HepG2 (cell line): Measurements from ENCODE around the gene NTN5. TPM values are rescaled to one million over a fixed set of nuclear protein-coding genes. Genes with fewer than 3 reads are reported as not detected.

Experiments
- CENPBD1 ChIP-seq: sonication (generic); formaldehyde crosslinking; IDR thresholded peaks from 2 replicates; pipeline ENCODE4 v1.8.0; 2022; ENCODE audit warnings: missing genetic modification reagents, low read depth, mild to moderate bottlenecking, borderline replicate concordance
- GFI1 ChIP-seq: sonication (generic); formaldehyde crosslinking; IDR thresholded peaks from 2 replicates; pipeline ENCODE4 v1.5.0; 2020; ENCODE audit warnings: missing genetic modification reagents, mild to moderate bottlenecking, borderline replicate concordance
- HHEX ChIP-seq: IDR thresholded peaks from 2 replicates; pipeline ENCODE4 v1.6.1; 2016; ENCODE audit warnings: control low read depth
- POGZ ChIP-seq: sonication (generic); formaldehyde crosslinking; IDR thresholded peaks from 2 replicates; pipeline ENCODE4 v1.4.0; 2020; ENCODE audit warnings: mild to moderate bottlenecking, missing genetic modification reagents
- SIN3B ChIP-seq: fragments of 150-350 bp; IDR thresholded peaks from 2 replicates; pipeline ENCODE4 v1.6.1; 2014; ENCODE audit warnings: low read length
- TP53 ChIP-seq: sonication (generic); formaldehyde crosslinking; conservative IDR thresholded peaks from 2 replicates; pipeline ENCODE4 v1.4.0; 2020; ENCODE audit warnings: missing genetic modification reagents
- ZBTB8A ChIP-seq: sonication (generic); formaldehyde crosslinking; IDR thresholded peaks from 2 replicates; pipeline ENCODE4 v1.4.0; 2020; ENCODE audit warnings: mild to moderate bottlenecking, low read depth, missing genetic modification reagents, borderline replicate concordance
- ZFP36 ChIP-seq: fragments of 150-350 bp; IDR thresholded peaks from 2 replicates; pipeline ENCODE4 v1.6.1; 2018; ENCODE audit warnings: borderline replicate concordance, low read length, low read depth; ENCODE audit not compliant: partially characterized antibody
- ZGPAT ChIP-seq: IDR thresholded peaks from 2 replicates; pipeline ENCODE4 v1.6.1; 2016; ENCODE audit warnings: mild to moderate bottlenecking
- ZIK1 ChIP-seq: sonication (generic); formaldehyde crosslinking; IDR thresholded peaks from 2 replicates; pipeline ENCODE4 v1.5.0; 2020; ENCODE audit warnings: mild to moderate bottlenecking, low read depth, missing genetic modification reagents, borderline replicate concordance
- ZNF224 ChIP-seq: sonication (generic); formaldehyde crosslinking; IDR thresholded peaks from 2 replicates; pipeline ENCODE4 v1.5.0; 2020; ENCODE audit warnings: mild to moderate bottlenecking, missing genetic modification reagents
- ZNF234 ChIP-seq: sonication (generic); formaldehyde crosslinking; conservative IDR thresholded peaks from 2 replicates; pipeline ENCODE4 v1.5.1; 2020; ENCODE audit warnings: mild to moderate bottlenecking, missing genetic modification reagents
- ZNF260 ChIP-seq: sonication (generic); formaldehyde crosslinking; IDR thresholded peaks from 2 replicates; pipeline ENCODE4 v1.4.0; 2020; ENCODE audit warnings: missing genetic modification reagents, low read depth, mild to moderate bottlenecking, borderline replicate concordance
- ZNF343 ChIP-seq: sonication (generic); formaldehyde crosslinking; IDR thresholded peaks from 2 replicates; pipeline ENCODE4 v1.4.0; 2020; ENCODE audit warnings: mild to moderate bottlenecking, missing genetic modification reagents
- ZNF574 ChIP-seq: sonication (generic); formaldehyde crosslinking; IDR thresholded peaks from 2 replicates; pipeline ENCODE4 v1.4.0; 2020; ENCODE audit warnings: missing genetic modification reagents
- ZNF607 ChIP-seq: sonication (generic); formaldehyde crosslinking; IDR thresholded peaks from 2 replicates; pipeline ENCODE4 v1.5.1; 2020; ENCODE audit warnings: missing genetic modification reagents, mild to moderate bottlenecking, borderline replicate concordance
- ZNF609 ChIP-seq: sonication (generic); formaldehyde crosslinking; IDR thresholded peaks from 2 replicates; pipeline ENCODE4 v1.4.0; 2020; ENCODE audit warnings: mild to moderate bottlenecking, missing genetic modification reagents, borderline replicate concordance
- ZSCAN21 ChIP-seq: sonication (generic); formaldehyde crosslinking; IDR thresholded peaks from 2 replicates; pipeline ENCODE4 v1.8.0; 2022; ENCODE audit warnings: mild to moderate bottlenecking, missing genetic modification reagents, moderate library complexity, borderline replicate concordance
- polyA plus RNA-seq, 8 experiments: library from polyadenylated mRNA; depleted of rRNA in 3 of 8; stranded (reverse) in 7 of 8; unstranded in 1 of 8; fragments of >200 nt; fragmentation: Illumina TruSeq in 4 of 8; extraction: Trizol in 4 of 8; gene quantifications; 2 replicates each; pipeline versions ENCODE4 v1.2.1 to v1.2.3, GENCODE V29; 2011 to 2016; ENCODE audit warnings: low read depth in 4 of 8, missing spikeins in 1 of 8, mixed read lengths in 1 of 8; ENCODE audit not compliant: insufficient read depth in 1 of 8
- total RNA-seq, 5 experiments: library from RNA; depleted of rRNA; stranded (reverse); fragments of >200 nt; fragmentation: Illumina TruSeq; extraction: Trizol; gene quantifications; 2 replicates each; pipeline ENCODE4 v1.2.3, GENCODE V29; 2016; ENCODE audit warnings: low read depth in 1 of 5

Gene NTN5
- total and polyA plus RNA-seq, 2 of the 13 experiments (the other 11 are each of a cell fraction or from before 2014, with no cell fraction given) = 0.05 TPM; not detected in 1

- TF ChIP-seq ZNF609 (no peak), ZNF607 (CRISPR knock-in tag) (0 out of 2 replicates have a peak, but pooled peaks have one; percentile 39), ZSCAN21 (CRISPR knock-in tag) (no peak), HHEX (no peak), TP53 (CRISPR knock-in tag) (no peak), GFI1 (no peak), CENPBD1 (CRISPR knock-in tag) (no peak), ZNF224 (no peak), ZNF234 (CRISPR knock-in tag) (no peak), ZNF343 (CRISPR knock-in tag) (no peak), SIN3B (no peak), ZFP36 (no peak), ZIK1 (no peak), ZNF260 (CRISPR knock-in tag) (no peak), ZGPAT (CRISPR knock-in tag) (peak; percentile 78), ZNF574 (peak; percentile 71), POGZ (CRISPR knock-in tag) (0 out of 2 replicates have a peak, but pooled peaks have one; percentile 21), ZBTB8A (CRISPR knock-in tag) (no peak)
These were observed 26.7 kb downstream of the NTN5 start, which contains the start of gene CA11 (continued) for GRCh38 chr19:48646001-48646721.
